Smooth muscle cell (in vitro differentiated cells): Measurements from ENCODE around the gene ATG13. TPM values are rescaled to one million over a fixed set of nuclear protein-coding genes. Genes with fewer than 3 reads are reported as not detected.
"Not testable (repeated sequence)": the region's sequence is repeated elsewhere in the genome, so short reads cannot be mapped to it uniquely, and the experiment has no call there.

Source experiments
- DNase-seq: peaks from one replicate; lab custom pipeline; 2025; ENCODE audit not compliant: unreplicated experiment; lab: John Stamatoyannopoulos, UW
- H2AFZ ChIP-seq: fragments of 200-600 bp; sonication (generic); 2 replicates; pipeline ENCODE4 v1.6.0; 2016; ENCODE audit warnings: antibody characterized with exemption, low read depth, mild to moderate bottlenecking
- H3F3A ChIP-seq: fragments of 200-600 bp; sonication (generic); 2 replicates; pipeline ENCODE4 v1.6.0; 2017; ENCODE audit warnings: antibody characterized with exemption, low read depth
- H3K27ac ChIP-seq: fragments of 200-600 bp; sonication (generic); 2 replicates; pipeline ENCODE4 v1.5.1; 2016; ENCODE audit warnings: low read depth, mild to moderate bottlenecking
- H3K27me3 ChIP-seq: fragments of 200-600 bp; sonication (generic); 2 replicates; pipeline ENCODE4 v1.6.1; 2016; ENCODE audit warnings: low read depth, mild to moderate bottlenecking
- H3K36me3 ChIP-seq: fragments of 200-600 bp; sonication (generic); 2 replicates; pipeline ENCODE4 v1.5.1; 2016; ENCODE audit warnings: low read depth
- H3K4me1 ChIP-seq: fragments of 200-600 bp; sonication (generic); 2 replicates; pipeline ENCODE4 v1.5.1; 2016; ENCODE audit warnings: low read depth
- H3K4me2 ChIP-seq: fragments of 200-600 bp; sonication (generic); 2 replicates; pipeline ENCODE4 v1.6.0; 2016; ENCODE audit warnings: mild to moderate bottlenecking
- H3K4me3 ChIP-seq: fragments of 200-600 bp; sonication (generic); 2 replicates; pipeline ENCODE4 v1.5.1; 2016; ENCODE audit warnings: mild to moderate bottlenecking
- H3K79me2 ChIP-seq: fragments of 200-600 bp; sonication (generic); 2 replicates; pipeline ENCODE4 v1.6.0; 2016; ENCODE audit warnings: low read depth, mild to moderate bottlenecking
- H3K9ac ChIP-seq: fragments of 200-600 bp; sonication (generic); 2 replicates; pipeline ENCODE4 v1.6.0; 2016; ENCODE audit warnings: low read depth
- H3K9me3 ChIP-seq: fragments of 200-600 bp; sonication (generic); replicated peaks from 2 replicates; pipeline ENCODE4 v1.5.1; 2016; ENCODE audit warnings: low read depth
- H4K20me1 ChIP-seq: fragments of 200-600 bp; sonication (generic); 2 replicates; pipeline ENCODE4 v1.6.0; 2016; ENCODE audit warnings: low read depth
- CTCF ChIP-seq: fragments of 200-600 bp; sonication (generic); IDR thresholded peaks from 2 replicates; pipeline ENCODE4 v1.5.1; 2017; ENCODE audit warnings: borderline replicate concordance, mild to moderate bottlenecking, antibody characterized with exemption; ENCODE audit not compliant: insufficient read depth, poor library complexity, severe bottlenecking
- WGBS: methylation state at CpG from one replicate; pipeline ENCODE4 v1.1.7; 2016; ENCODE audit warnings: low lambda C conversion rate; 5-methylcytosine and 5-hydroxymethylcytosine counted together
- polyA plus RNA-seq: library from polyadenylated mRNA; unstranded; fragments of >200 nt; fragmentation: Nextera tagmentation; extraction: Ambion mirVana; gene quantifications from 2 replicates; pipeline ENCODE4 v1.2.1, GENCODE V29; 2016
- total RNA-seq: library from RNA; depleted of rRNA; stranded (reverse); fragments of >200 nt; gene quantifications from 2 replicates; pipeline ENCODE4 v1.2.3, GENCODE V29; 2014

Gene ATG13
- total and polyA plus RNA-seq, 2 experiments from 2014 or later = 66.3 to 96.5 TPM

GRCh38 chr11:46577058-46577457, 40.3 kb upstream of the ATG13 start:
- no peak overlapping the region for H3K4me2 ChIP-seq
- no peaks in the 10 kb centered on the region for H3K36me3 ChIP-seq
- H3K9ac ChIP-seq = no peak overlapping the region
- H3K27me3 ChIP-seq = no peaks in the 10 kb centered on the region
- TF ChIP-seq CTCF = no peak
- H3K4me3 ChIP-seq = no peak overlapping the region
- peaks cover 90% of the 10 kb centered on the region for H4K20me1 ChIP-seq
- no peaks in the 10 kb centered on the region for H3K9me3 ChIP-seq
- no peak overlapping the region for H3K27ac ChIP-seq
- peaks cover 85% of the 10 kb centered on the region for H3K79me2 ChIP-seq
- H3K4me1 ChIP-seq = no peaks in the 10 kb centered on the region
- no peak for DNase-seq
- 88% methylated on average over 1 of the region's 1 CpG for WGBS
- H2AFZ ChIP-seq = no peak overlapping the region
- no peaks in the 10 kb centered on the region for H3F3A ChIP-seq

- Histone ChIP-seq H2AFZ (no peak overlapping the region), H3K4me3 (no peak overlapping the region), H3K9me3 (no peaks in the 10 kb centered on the region), H3K36me3 (no peaks in the 10 kb centered on the region), H3K27me3 (no peaks in the 10 kb centered on the region), H3K9ac (no peak overlapping the region), H3K79me2 (peaks cover 80% of the 10 kb centered on the region), H3F3A (no peaks in the 10 kb centered on the region), H3K27ac (no peak overlapping the region), H3K4me1 (no peaks in the 10 kb centered on the region), H3K4me2 (no peak overlapping the region), H4K20me1 (peaks cover 78% of the 10 kb centered on the region)
- no peak for DNase-seq
- no peak for TF ChIP-seq CTCF
- 98% methylated on average over 5 of the region's 5 CpGs for WGBS
Observed at GRCh38 chr11:46582588-46582987, 34.8 kb upstream of the ATG13 start.

- H3K4me2 ChIP-seq, H3K36me3 ChIP-seq, H3K27ac ChIP-seq, H3K9me3 ChIP-seq, DNase-seq, H3K9ac ChIP-seq, H3F3A ChIP-seq, H2AFZ ChIP-seq, H3K4me3 ChIP-seq, H3K27me3 ChIP-seq, H3K4me1 ChIP-seq: not testable (repeated sequence)
- Histone ChIP-seq H4K20me1 (peaks cover 78% of the 10 kb centered on the region), H3K79me2 (peaks cover 80% of the 10 kb centered on the region)
- WGBS = 94% methylated on average over 1 of the region's 1 CpG
Observed at GRCh38 chr11:46583513-46583912, 33.8 kb upstream of the ATG13 start.

GRCh38 chr11:46588131-46588530, 29.2 kb upstream of the ATG13 start:
- Histone ChIP-seq H4K20me1 (peaks cover 77% of the 10 kb centered on the region), H2AFZ (no peak overlapping the region), H3K27ac (no peak overlapping the region), H3K9me3 (no peaks in the 10 kb centered on the region), H3K4me3 (no peak overlapping the region), H3K4me2 (no peak overlapping the region), H3F3A (no peaks in the 10 kb centered on the region), H3K36me3 (no peaks in the 10 kb centered on the region), H3K4me1 (peaks cover 10% of the 10 kb centered on the region), H3K79me2 (peaks cover 86% of the 10 kb centered on the region), H3K9ac (no peak overlapping the region), H3K27me3 (no peaks in the 10 kb centered on the region)
- no peak for TF ChIP-seq CTCF
- no peak for DNase-seq
- WGBS = 96% methylated on average over 5 of the region's 5 CpGs
